GM21423 (cell line): ENCODE measurements around the gene SORCS2.

Source experiments
- ATAC-seq: cut with Tn5 transposase; IDR thresholded peaks from one replicate; pipeline ENCODE4 v1.9.1; 2021; ENCODE audit warnings: mild to moderate bottlenecking, moderate library complexity; ENCODE audit not compliant: unreplicated experiment

The SORCS2 gene

GRCh38 chr4:7299908-7300710 lies 107.8 kb downstream of the SORCS2 start:
- ATAC-seq: no peak

DNA sequence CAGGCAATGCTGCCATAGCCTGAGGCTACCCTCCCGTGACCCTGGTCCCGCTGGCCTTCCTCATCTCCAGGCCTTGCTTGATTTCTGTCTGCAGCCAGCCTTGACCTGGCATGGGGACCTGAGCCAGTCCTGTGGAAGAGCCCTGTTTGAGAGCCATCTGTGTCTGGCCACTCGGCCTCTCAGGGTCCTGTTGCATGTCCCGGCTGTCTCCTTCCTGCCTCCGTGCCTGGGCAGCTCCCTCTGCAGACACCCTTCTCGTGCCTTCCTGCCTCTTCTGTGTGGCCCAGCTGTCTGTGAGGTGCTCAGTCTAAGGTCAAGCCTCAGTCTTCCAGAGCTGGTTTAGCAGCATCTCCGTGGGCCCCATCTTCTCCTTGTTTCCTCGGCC lies 108.4 kb downstream of the SORCS2 start:
- no peak for ATAC-seq

DNA sequence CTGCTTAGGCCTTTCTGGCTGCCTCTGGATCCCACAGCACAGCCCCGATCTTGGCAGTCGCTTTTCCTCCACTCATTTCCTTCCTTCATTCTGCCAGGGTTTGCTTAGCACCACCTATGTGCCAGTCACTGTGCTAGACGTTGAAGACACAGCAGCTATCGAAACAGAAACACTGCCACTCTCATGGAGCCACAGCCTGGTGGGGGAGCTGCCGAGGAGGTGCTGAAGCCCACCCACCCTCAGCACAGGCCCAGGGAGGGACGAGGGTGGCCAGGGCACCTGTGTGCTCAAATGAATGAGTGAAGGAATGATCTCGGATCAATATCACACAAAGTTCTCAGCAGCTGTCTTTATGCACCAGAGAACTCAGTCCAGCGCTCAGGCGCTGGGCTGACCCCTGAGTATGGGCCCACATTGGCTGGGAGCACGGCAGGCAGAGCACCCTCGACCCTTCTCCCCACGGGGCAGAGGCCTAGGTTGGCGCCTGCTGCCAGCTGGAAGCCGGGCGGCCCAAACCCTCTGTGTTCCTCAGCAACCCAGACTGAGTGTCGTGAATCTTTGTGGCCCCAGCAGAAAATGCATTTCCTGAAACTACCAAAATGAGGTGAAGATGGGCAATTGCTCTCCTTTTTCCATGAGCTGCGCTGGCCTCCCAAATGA lies 108.9 kb downstream of the SORCS2 start:
- ATAC-seq: no peak

GRCh38 chr4:7301846-7302630 lies 109.7 kb downstream of the SORCS2 start:
- no peak for ATAC-seq

- ATAC-seq: no peak
Observed at GRCh38 chr4:7302781-7303404, 110.6 kb downstream of the SORCS2 start.

DNA sequence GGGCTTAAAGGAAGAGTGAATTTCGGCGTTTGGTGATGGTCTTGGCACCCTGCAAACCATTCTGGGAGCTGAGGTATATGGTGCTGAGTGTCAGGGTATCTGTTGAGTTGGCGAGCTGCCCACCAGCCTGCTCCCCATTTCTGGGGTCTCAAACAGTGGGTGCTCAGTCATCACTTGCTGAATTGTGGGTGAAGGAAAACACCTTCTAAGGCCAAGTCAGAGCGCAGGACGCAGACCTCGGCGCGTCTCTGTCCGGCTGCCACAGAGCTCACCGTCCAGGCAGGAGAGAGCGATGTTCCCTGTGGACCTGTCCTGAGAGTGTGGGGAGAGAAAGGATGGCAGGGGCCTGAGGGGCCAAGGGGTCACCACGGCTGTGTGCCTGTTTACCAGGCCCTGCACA lies 111.2 kb downstream of the SORCS2 start:
- ATAC-seq: no peak

GRCh38 chr4:7304436-7304835 lies 112.1 kb downstream of the SORCS2 start:
- ATAC-seq: no peak

DNA sequence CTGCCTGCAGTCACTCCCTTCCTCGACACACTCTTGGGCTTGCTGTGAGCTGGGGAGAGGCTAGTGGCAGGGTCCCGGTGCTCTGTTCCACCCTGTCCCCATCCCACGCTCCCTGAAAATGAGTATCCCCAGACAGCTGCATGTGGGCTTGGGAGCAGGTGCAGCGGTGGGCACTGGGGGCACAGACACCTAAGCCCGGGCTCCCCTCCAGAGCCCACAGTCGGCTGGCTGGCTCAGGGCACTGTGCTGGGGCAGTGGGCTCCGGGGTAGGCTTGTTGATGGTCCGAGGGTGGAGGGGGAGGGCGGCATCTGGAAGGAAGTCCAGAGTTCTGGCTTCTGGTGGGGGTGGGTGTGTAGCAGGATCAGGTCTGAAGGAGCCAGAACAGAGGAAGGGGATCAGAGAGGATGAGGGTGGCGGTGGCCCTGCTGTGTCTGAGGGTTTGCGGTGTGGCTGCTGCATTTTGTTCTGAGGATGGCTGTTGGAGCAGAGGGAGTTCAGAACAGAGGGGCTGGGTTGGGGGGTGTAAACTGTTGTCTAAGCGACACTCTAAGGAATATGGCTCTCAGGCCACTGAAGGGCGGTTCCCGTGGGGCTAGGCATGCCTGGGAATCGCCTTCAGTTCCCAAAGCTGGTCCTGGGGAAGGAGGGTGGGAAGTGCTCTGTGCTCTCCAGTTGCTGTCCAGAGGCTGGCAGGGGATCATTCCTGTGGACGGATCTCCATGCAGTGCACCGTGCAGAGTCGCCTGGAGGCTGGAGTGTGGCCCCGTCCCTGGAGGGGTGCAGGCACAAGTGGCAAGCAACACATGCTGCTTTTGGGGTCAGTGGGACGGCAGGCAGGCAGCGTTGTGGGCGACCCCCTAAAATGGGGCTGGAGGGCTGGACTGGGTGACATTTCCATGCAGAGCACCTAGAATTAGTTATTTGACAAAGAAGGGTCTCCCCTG lies 114.0 kb downstream of the SORCS2 start:
- ATAC-seq: no peak

- ATAC-seq: no peak
Observed at GRCh38 chr4:7306986-7307385, 114.6 kb downstream of the SORCS2 start.

DNA sequence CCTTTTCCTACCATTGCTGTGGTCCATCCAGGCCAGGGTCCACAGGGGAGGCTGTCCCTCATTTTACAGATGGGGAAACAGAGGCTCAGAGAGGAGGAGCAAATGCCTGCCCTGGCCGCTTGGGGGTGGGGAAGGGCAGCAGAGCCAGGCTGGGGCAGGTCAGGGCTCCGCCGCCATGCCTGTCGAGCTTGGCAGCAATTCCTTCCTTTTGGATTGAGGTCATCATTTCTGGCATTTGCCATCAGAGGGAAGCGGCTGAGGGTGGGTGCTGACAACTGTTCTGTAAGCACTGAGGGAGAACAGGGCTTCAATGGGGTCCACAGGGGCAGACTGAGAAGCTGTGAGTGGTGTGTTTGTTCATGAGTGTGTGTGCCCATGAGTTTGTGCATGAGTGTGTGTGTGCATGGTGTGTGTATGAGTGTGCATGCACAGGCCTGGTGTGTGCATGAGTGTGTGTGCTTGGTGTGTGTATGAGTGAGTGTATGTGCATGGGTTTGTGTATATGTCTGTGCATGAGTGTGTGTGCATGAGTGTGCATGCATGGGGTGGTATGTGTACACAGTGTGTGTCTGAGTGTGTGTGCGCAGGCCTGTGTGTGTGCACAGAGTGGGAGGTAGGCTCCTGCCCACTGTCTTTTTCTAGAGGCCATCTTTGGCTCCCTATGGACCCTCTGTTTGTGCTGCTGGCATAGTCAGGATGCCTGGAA lies 115.2 kb downstream of the SORCS2 start:
- ATAC-seq: no peak

DNA sequence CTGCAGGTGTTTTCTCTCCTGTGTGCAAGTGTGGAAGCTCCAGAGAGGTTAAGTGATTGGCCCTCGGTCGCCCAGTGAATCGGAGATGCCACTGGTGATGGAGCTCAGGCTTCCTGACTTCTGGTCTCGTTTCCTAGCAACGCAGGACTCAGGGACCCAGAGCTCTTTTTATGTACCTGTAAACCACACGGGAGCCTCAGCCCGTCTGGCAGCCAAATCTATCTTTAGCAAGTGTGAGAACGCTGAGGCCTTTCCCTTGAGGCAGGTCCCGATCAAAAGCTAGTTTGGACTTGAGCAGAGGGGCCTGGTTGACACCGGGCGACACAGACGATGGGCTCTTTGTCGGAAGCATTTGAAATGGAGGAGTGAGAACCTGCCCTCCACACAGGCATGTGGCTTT lies 116.8 kb downstream of the SORCS2 start:
- no peak for ATAC-seq

- no peak for ATAC-seq
Observed at GRCh38 chr4:7309636-7310390, 117.5 kb downstream of the SORCS2 start.

DNA sequence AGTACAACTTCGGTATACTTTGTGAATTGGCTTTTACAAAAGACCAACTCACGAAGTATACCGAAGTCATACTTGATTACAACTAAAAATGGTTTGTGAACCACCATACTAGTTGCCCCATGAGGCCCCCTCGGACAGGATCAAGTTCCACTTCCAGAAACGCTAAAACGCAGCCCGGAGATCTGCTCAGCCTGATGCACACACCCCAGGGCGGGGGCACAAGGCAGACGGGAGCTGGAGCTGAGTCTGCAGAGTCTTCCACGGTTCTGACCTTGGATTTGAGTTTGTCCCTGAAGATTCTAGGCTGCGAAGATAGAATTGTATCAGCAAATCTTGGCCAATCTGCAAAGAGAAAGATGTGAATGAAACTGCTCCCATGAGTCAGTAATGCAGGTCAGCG lies 118.1 kb downstream of the SORCS2 start:
- ATAC-seq: no peak

DNA sequence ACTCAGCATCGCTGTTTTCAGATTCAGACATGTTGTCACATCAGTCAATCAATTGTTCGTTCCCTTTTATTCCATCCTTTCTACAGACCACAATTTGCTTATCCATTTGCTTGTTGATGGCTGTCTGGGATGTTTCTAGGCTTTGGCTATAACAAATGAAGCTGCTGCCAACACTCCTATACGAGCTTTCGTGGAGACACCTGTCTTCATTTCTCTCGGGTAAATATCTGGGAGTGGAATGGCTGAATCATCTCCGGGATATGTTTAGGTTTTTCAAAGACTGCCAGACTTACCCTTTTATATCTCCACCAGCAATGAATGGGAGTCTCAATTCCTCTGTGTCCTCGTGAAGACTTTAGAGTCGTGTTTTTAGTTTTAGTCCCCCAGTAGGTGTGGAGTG lies 118.9 kb downstream of the SORCS2 start:
- ATAC-seq: no peak

DNA sequence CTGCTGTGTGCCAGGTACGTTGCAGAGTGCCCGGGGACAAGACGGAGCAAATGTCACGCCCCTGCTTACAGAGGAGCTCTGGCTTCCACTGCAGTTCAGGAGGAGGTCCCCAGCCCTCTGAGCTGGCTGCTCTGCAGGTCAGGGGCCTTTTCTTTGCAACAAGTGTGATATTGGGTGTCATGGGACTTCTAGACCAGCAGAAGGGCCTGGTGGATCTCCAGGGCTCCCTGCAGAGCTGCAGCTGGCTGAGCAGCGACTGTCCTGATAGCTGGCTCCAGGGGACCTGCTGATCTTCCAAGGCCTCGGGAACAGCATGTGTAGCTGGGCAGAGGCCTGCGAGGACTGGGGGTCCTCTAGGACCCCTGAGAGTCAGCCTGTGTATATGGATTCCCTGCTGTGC lies 120.4 kb downstream of the SORCS2 start:
- no peak for ATAC-seq

DNA sequence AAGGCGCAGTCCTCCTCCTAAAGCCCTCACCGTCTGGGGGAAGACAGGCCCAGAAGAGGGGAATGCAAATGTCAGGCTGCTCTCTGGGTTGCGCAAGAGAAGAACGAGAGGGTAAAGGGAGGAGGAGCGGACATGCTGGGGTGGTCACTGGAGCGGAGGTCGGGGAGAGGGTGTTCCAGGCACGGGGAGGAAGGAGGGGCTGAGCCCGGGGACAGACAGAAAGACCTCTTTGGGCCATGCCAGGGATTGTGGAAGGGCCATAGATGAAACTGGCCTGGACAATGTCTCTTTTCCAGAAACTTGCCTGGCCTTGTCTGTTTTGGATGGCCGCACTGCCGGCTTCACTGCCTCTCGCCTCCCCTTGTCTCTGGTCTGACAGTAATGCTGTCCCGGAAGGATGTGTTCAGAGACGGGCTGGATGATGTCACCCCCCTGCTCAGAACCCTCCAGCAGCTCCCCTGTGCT lies 121.0 kb downstream of the SORCS2 start:
- no peak for ATAC-seq

DNA sequence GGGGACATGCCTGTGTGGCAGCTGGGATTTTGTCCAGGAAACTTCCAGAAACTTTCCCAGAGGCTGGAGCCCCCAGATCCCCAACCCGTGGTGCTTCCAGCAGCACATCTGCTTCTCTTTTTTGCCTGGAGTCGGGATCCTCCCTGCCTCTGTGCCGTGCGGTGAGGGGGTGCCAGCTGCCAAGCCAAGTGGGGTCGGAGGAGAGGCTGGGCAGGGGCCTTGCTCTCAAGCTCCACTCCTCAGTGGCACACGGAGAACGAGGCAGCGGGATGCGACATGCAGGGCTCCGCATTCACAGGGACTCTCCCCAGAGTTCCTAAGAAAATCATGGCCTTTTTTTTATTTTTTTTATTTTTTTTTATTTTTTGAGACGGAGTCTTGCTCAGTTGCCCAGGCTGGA lies 121.7 kb downstream of the SORCS2 start:
- ATAC-seq: no peak

- ATAC-seq: no peak
Observed at GRCh38 chr4:7315286-7315685, 122.9 kb downstream of the SORCS2 start.

- ATAC-seq: no peak
Observed at GRCh38 chr4:7315935-7316334, 123.6 kb downstream of the SORCS2 start.
